HUDEP-2 (cell line): ENCODE data around the gene GALNT17.
"Not testable (repeated sequence)": the region's sequence is repeated elsewhere in the genome, so short reads cannot be mapped to it uniquely, and the experiment has no call there.

ENCODE experiments used
- DNase-seq, 76 experiments: peaks; one replicate each; lab custom pipeline; 2025; ENCODE audit not compliant: unreplicated experiment in 76 of 76; lab: John Stamatoyannopoulos, UW

Gene GALNT17

GRCh38 chr7:71601851-71602250 is 469.9 kb downstream of the GALNT17 start:
- no peak for DNase-seq

- no peak for DNase-seq
Measured at GRCh38 chr7:71604818-71605414, 473.0 kb downstream of the GALNT17 start.

- DNase-seq: no peak
Measured at GRCh38 chr7:71611986-71612385, 480.0 kb downstream of the GALNT17 start.

- DNase-seq: no peak
Measured at GRCh38 chr7:71612911-71613310, 481.0 kb downstream of the GALNT17 start.

GRCh38 chr7:71613313-71613712 is 481.4 kb downstream of the GALNT17 start:
- DNase-seq: no peak

- DNase-seq: no peak
Measured at GRCh38 chr7:71615017-71615416, 483.1 kb downstream of the GALNT17 start.

- no peak for DNase-seq
Measured at GRCh38 chr7:71616217-71616616, 484.3 kb downstream of the GALNT17 start.

GRCh38 chr7:71618278-71618677 is 486.3 kb downstream of the GALNT17 start:
- no peak for DNase-seq

GRCh38 chr7:71625545-71625944 is 493.6 kb downstream of the GALNT17 start:
- DNase-seq: no peak

GRCh38 chr7:71626206-71626605 is 494.3 kb downstream of the GALNT17 start:
- no peak for DNase-seq

GRCh38 chr7:71627651-71628050 is 495.7 kb downstream of the GALNT17 start:
- no peak for DNase-seq

GRCh38 chr7:71630516-71630915 is 498.6 kb downstream of the GALNT17 start:
- DNase-seq: no peak

- DNase-seq: no peak
Measured at GRCh38 chr7:71633551-71634008, 501.6 kb downstream of the GALNT17 start.

GRCh38 chr7:71635849-71636248 is 503.9 kb downstream of the GALNT17 start:
- DNase-seq: not testable (repeated sequence)

GRCh38 chr7:71636329-71636728 is 504.4 kb downstream of the GALNT17 start:
- DNase-seq: no peak

GRCh38 chr7:71637578-71637977 is 505.6 kb downstream of the GALNT17 start:
- DNase-seq: no peak

GRCh38 chr7:71638108-71638507 is 506.2 kb downstream of the GALNT17 start:
- no peak for DNase-seq

GRCh38 chr7:71639382-71640085 is 507.6 kb downstream of the GALNT17 start:
- DNase-seq: no peak

- not testable (repeated sequence) for DNase-seq
Measured at GRCh38 chr7:71643031-71643430, 511.1 kb downstream of the GALNT17 start.

- no peak for DNase-seq
Measured at GRCh38 chr7:71645836-71646235, 513.9 kb downstream of the GALNT17 start.

GRCh38 chr7:71649812-71650211 is 517.9 kb downstream of the GALNT17 start:
- DNase-seq: no peak

GRCh38 chr7:71650653-71651337 is 518.9 kb downstream of the GALNT17 start:
- DNase-seq: no peak
